Endodermal cell (in vitro differentiated cells): ENCODE measurements around the gene SPRTN. TPM values are rescaled to one million over a fixed set of nuclear protein-coding genes. Genes with fewer than 3 reads are reported as not detected.

ENCODE experiments used
- DNase-seq: peaks from one replicate; pipeline ENCODE4 v3.0.0-alpha.2; 2017
- H3K27ac ChIP-seq: 2 replicates; pipeline ENCODE4 v1.5.1; 2013; ENCODE audit warnings: mild to moderate bottlenecking, low read depth, low read length, moderate library complexity
- H3K27me3 ChIP-seq: 2 replicates; pipeline ENCODE4 v1.6.1; 2013; ENCODE audit warnings: mild to moderate bottlenecking, low read length, moderate library complexity; ENCODE audit not compliant: insufficient read depth, control insufficient read depth, poor library complexity, severe bottlenecking
- H3K36me3 ChIP-seq: 2 replicates; pipeline ENCODE4 v1.7.0; 2013; ENCODE audit warnings: mild to moderate bottlenecking, low read length, moderate library complexity; ENCODE audit not compliant: control insufficient read depth, insufficient read depth
- H3K4me1 ChIP-seq: one replicate; pipeline ENCODE4 v1.7.0; 2013; ENCODE audit warnings: low read length; ENCODE audit not compliant: control insufficient read depth, insufficient read depth
- H3K4me3 ChIP-seq: 2 replicates; pipeline ENCODE4 v1.5.1; 2013; ENCODE audit warnings: mild to moderate bottlenecking, low read length, moderate library complexity
- H3K9ac ChIP-seq: 2 replicates; pipeline ENCODE4 v1.6.1; 2013; ENCODE audit warnings: mild to moderate bottlenecking, low read length, moderate library complexity; ENCODE audit not compliant: poor library complexity, severe bottlenecking; ENCODE audit errors: extremely low read depth
- H3K9me3 ChIP-seq: 2 replicates; pipeline ENCODE4 v1.6.1; 2013; ENCODE audit warnings: mild to moderate bottlenecking, low read length, moderate library complexity; ENCODE audit not compliant: control insufficient read depth
- H3K27ac Mint-ChIP-seq: 2 replicates; pipeline ENCODE4 v1.8.0; 2020; ENCODE audit warnings: mixed read lengths
- H3K27me3 Mint-ChIP-seq: 2 replicates; pipeline ENCODE4 v1.8.0; 2021; ENCODE audit warnings: mild to moderate bottlenecking, mixed read lengths; ENCODE audit not compliant: insufficient read depth
- H3K36me3 Mint-ChIP-seq: 2 replicates; pipeline ENCODE4 v1.8.0; 2020; ENCODE audit warnings: low read depth, mixed read lengths
- H3K4me1 Mint-ChIP-seq: 2 replicates; pipeline ENCODE4 v1.8.0; 2020; ENCODE audit warnings: mixed read lengths
- H3K4me3 Mint-ChIP-seq: 2 replicates; pipeline ENCODE4 v1.8.0; 2020; ENCODE audit warnings: mild to moderate bottlenecking, moderate library complexity, mixed read lengths
- H3K9me3 Mint-ChIP-seq: 2 replicates; pipeline ENCODE4 v1.8.0; 2020; ENCODE audit warnings: mild to moderate bottlenecking, mixed read lengths
- WGBS, 2 experiments: methylation state at CpG; one replicate each; pipeline versions ENCODE4 v1.1.5 to v1.1.7; 2013; ENCODE audit warnings: missing lambda C conversion rate in 2 of 2, mixed read lengths in 1 of 2; ENCODE audit not compliant: insufficient coverage in 1 of 2, insufficient read length in 1 of 2; 5-methylcytosine and 5-hydroxymethylcytosine counted together
- total RNA-seq, 2 donors: library from RNA; stranded (reverse); fragmentation: NEBNext Ultra II Directional in 1 of 2; extraction: Animal tissue kit (Norgen Biotek cat#: 25700) in 1 of 2; gene quantifications; 2 replicates in 1 of 2; 3 replicates in 1 of 2; pipeline ENCODE4 v1.2.1, GENCODE V29; 2021
- TF ChIP-seq, protein P1 (sequence below): fragments of 200-600 bp; sonication (generic); conservative IDR thresholded peaks from 2 replicates; pipeline ENCODE4 v1.5.0; 2021; ENCODE audit warnings: antibody characterized with exemption, mild to moderate bottlenecking

The SPRTN gene
- total RNA-seq, 2 donors from 2014 or later = 12.4 to 20.4 TPM

- Histone ChIP-seq H3K9me3 (no peaks in the 10 kb centered on the region), H3K9ac (no peak overlapping the region), H3K27ac (no peak overlapping the region), H3K4me1 (peaks cover 19% of the 10 kb centered on the region), H3K4me3 (no peak overlapping the region), H3K36me3 (no peaks in the 10 kb centered on the region), H3K27me3 (no peaks in the 10 kb centered on the region)
- Mint-ChIP-seq H3K27ac (no peak overlapping the region), H3K36me3 (no peaks in the 10 kb centered on the region), H3K9me3 (no peaks in the 10 kb centered on the region), H3K27me3 (no peaks in the 10 kb centered on the region), H3K4me1 (peaks cover 48% of the 10 kb centered on the region), H3K4me3 (no peak overlapping the region)
- TF ChIP-seq, protein P1, sequence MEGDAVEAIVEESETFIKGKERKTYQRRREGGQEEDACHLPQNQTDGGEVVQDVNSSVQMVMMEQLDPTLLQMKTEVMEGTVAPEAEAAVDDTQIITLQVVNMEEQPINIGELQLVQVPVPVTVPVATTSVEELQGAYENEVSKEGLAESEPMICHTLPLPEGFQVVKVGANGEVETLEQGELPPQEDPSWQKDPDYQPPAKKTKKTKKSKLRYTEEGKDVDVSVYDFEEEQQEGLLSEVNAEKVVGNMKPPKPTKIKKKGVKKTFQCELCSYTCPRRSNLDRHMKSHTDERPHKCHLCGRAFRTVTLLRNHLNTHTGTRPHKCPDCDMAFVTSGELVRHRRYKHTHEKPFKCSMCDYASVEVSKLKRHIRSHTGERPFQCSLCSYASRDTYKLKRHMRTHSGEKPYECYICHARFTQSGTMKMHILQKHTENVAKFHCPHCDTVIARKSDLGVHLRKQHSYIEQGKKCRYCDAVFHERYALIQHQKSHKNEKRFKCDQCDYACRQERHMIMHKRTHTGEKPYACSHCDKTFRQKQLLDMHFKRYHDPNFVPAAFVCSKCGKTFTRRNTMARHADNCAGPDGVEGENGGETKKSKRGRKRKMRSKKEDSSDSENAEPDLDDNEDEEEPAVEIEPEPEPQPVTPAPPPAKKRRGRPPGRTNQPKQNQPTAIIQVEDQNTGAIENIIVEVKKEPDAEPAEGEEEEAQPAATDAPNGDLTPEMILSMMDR = no peak
- DNase-seq = no peak
- 93 to 97% methylated on average over 3 to 4 of the region's 4 CpGs for WGBS, 2 experiments
Observed at GRCh38 chr1:231397886-231398671, 60.0 kb downstream of the SPRTN start.

GRCh38 chr1:231401478-231401877 is 63.4 kb downstream of the SPRTN start:
- Histone ChIP-seq H3K27me3 (no peaks in the 10 kb centered on the region), H3K9me3 (no peaks in the 10 kb centered on the region), H3K4me3 (no peak overlapping the region), H3K9ac (no peak overlapping the region), H3K36me3 (no peaks in the 10 kb centered on the region), H3K27ac (no peak overlapping the region), H3K4me1 (no peaks in the 10 kb centered on the region)
- 100% methylated on average over 1 of the region's 1 CpG; no CpG with 5 or more reads in 1 of the 2 experiments for WGBS, 2 experiments
- TF ChIP-seq, protein P1 = no peak
- Mint-ChIP-seq H3K27ac (no peak overlapping the region), H3K36me3 (peaks cover 2% of the 10 kb centered on the region), H3K9me3 (no peaks in the 10 kb centered on the region), H3K27me3 (no peaks in the 10 kb centered on the region), H3K4me1 (peaks cover 18% of the 10 kb centered on the region), H3K4me3 (no peak overlapping the region)
- no peak for DNase-seq

- Mint-ChIP-seq H3K4me3 (no peak overlapping the region), H3K4me1 (no peaks in the 10 kb centered on the region), H3K27me3 (no peaks in the 10 kb centered on the region), H3K9me3 (no peaks in the 10 kb centered on the region), H3K36me3 (peaks cover 2% of the 10 kb centered on the region), H3K27ac (no peak overlapping the region)
- H3K27ac ChIP-seq = no peak overlapping the region
- H3K9me3 ChIP-seq = no peaks in the 10 kb centered on the region
- 80 to 100% methylated on average over 1 to 2 of the region's 2 CpGs for WGBS, 2 experiments
- no peaks in the 10 kb centered on the region for H3K36me3 ChIP-seq
- H3K4me3 ChIP-seq = no peak overlapping the region
- TF ChIP-seq, protein P1 = no peak
- DNase-seq = no peak
- no peak overlapping the region for H3K9ac ChIP-seq
- no peaks in the 10 kb centered on the region for H3K27me3 ChIP-seq
- H3K4me1 ChIP-seq = peaks cover 2% of the 10 kb centered on the region
Observed at GRCh38 chr1:231404318-231404717, 66.2 kb downstream of the SPRTN start.

Other genes with a start within 250 kb of the SPRTN start
- gene TRIM67, start 176.2 kb upstream of the SPRTN start, total RNA-seq = under 1 TPM; 0.04 TPM
- gene GNPAT, start 97.1 kb upstream of the SPRTN start, total RNA-seq = 10 to 100 TPM; 56.5 to 69.1 TPM
- gene EXOC8, start 441 bp upstream of the SPRTN start, total RNA-seq = 10 to 100 TPM in 1 of 2 donors, 1 to 10 TPM in 1; 9.9 to 13.1 TPM
- 10 to 100 TPM; 12.2 to 17.4 TPM for gene EGLN1, start 84.0 kb downstream of the SPRTN start, total RNA-seq
- gene TSNAX, start 190.4 kb downstream of the SPRTN start, total RNA-seq = 10 to 100 TPM; 38.3 to 45.6 TPM